HG03175 (cell line): ENCODE results near the gene CYP19A1.

ENCODE experiments used
- ATAC-seq: cut with Tn5 transposase; IDR thresholded peaks from one replicate; pipeline ENCODE4 v1.9.1; 2021; ENCODE audit warnings: mild to moderate bottlenecking, moderate library complexity; ENCODE audit not compliant: unreplicated experiment

The CYP19A1 gene

DNA sequence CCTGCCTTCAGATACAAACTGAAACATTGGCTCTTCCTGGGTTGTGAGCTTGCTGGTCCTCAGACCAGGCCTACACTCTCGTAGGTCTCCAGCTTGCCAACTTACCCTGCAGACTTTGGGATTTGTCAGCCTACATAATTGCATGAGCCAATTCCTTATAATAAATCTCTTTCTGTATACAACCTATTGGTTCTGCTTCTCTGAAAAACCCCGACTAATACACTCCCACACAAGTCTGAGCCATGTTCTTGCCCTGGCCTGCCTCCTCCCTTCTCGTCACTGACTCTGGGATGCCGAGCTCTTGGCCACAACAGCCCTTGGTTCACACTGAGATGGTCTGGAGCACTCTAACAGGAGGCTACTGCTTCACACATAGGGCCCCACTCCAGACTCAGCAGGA lies 9.5 kb downstream of the CYP19A1 start:
- no peak for ATAC-seq

DNA sequence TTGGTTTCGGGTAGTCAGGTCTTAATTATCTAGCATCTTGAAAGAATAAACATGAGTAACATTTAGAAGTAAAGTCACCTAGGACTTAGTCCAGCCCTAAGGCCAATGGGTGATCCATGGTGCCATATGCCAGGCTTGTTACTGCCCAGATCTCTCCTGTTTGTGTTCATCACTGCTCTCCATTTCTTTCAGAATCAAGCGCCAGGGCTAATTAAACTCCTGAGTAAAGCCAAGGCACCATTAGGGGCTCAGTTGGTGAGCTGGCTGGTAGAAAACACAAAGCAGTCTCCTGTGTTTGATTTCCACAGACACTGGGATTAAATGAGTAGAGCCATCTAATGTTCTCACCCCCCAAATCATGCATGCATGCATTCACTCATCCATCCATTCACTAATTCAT lies 11.3 kb downstream of the CYP19A1 start:
- ATAC-seq, result no peak

DNA sequence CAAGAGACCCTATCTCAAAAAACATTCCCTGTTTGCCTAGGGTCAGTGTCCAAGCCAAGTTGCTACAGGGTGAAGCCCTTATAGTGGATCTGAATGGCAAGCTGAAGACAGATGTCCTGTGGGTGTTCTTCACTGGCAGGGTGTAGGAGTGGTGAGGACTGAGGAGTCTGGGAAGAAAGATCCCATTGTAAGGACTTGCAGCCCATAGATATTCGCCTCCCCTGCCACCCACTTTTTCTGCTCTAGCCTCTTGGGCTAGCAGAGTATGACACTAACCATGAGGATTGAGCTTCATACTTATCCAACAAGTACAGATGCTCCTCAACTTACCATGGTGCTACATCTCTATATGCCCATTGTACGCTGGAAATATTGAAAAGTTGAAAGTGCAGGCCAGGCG lies 13.2 kb downstream of the CYP19A1 start:
- no peak for ATAC-seq

DNA sequence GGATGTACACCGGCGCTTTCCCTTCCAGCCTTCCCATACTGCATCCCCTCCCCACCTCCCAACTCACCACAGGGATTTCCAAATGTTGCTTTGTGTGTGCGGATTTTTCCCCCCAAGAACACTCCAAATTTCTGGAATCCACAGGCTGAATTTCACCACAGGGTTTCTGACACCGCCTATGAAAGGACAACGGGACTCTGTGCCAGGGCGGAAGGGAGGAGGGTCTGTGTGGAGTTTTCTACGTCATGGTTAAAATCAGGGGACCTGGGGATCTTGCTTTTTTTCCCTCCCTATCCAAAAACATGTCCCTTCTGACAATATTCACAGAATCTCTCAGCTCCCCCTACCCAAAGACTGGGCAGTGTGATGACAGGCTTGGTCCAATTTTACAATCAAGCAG lies 14.6 kb downstream of the CYP19A1 start:
- ATAC-seq, result no peak

DNA sequence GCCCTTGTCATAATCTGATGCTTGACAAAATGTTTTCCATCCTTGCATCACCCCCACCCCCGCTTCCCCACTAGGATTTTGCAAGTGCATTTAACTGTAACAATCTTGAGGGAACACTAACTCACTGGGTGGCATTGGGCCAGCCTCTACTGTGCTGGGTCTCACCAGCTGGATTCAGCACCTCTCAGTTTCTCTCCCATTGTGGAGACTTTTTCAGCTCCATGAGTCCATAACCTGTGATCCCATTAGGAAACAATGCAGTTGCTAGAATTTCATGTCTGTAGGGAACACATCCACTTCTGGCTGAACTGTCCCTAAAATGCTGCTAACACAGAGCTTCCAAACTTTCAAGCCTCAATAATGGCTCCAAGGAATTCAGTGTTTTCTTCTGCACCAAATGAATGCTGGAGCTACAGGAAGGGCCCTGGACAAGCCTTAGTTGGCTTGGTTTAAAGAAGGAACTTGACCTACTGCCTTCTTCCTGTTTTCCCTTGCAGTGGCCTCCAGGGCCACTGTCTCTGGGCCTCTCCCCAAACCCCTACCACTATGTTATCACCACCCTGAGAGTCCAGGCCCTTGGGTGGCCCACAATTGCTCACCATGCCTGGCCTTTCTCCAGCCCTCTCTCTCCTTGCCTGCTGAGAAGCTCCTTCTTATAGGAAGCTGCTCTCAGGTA lies 15.6 kb downstream of the CYP19A1 start:
- no peak for ATAC-seq

DNA sequence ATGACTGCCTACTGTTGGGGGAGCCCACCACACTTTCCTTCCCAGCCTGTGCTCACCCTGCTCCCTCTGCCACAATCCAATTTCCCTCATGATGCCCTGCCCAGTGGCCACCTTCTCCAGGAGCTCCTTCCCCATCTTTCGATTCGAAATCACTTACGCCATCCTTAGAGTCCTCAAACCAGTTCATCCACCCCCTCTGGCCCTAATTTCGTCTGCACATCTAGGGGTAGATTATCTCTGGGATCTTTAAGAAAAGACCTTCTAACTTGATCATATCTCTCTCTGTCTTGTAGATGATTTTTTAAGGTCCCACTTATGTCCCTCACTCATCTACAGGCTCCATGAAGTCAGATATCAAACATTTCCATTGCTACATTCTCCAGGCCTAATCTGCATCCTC lies 17.1 kb downstream of the CYP19A1 start:
- ATAC-seq, result no peak

DNA sequence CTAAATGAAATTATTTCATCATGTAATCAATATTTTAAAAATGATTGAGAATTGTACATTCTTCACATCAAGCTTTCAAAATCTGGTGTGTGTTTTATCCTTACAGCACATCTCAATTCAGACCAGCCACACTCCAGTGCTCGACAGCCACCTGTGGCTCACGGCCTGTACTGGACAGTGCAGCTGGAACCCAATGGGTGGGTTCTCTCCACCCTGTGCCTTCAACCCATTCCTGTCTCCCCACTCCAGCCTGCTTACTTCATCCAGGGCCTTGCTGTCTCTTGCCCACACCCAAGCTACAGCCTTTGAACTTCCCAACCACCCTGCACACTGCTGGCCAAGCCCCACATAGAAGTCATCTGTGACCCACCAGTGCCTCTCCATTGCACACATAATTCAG lies 17.6 kb downstream of the CYP19A1 start:
- ATAC-seq, result no peak

DNA sequence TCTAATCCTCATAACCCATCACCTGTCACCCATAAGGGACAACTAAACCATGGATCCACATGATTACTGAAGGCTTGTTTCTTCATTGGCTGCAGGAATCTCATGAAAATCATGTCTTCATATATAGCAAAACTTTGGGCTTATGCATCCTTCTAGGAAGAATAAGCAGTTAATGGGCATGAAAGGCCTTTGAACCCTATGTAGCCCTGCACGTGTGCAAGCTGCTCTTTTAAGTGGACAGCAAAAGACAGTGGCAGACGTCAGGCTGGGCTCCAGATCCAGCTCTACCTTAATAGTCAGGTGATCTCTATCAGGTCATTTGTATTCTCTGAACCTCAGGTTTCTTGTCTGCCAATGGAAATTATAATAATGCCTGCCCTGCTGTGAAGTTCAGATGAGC lies 18.9 kb downstream of the CYP19A1 start:
- no peak for ATAC-seq

DNA sequence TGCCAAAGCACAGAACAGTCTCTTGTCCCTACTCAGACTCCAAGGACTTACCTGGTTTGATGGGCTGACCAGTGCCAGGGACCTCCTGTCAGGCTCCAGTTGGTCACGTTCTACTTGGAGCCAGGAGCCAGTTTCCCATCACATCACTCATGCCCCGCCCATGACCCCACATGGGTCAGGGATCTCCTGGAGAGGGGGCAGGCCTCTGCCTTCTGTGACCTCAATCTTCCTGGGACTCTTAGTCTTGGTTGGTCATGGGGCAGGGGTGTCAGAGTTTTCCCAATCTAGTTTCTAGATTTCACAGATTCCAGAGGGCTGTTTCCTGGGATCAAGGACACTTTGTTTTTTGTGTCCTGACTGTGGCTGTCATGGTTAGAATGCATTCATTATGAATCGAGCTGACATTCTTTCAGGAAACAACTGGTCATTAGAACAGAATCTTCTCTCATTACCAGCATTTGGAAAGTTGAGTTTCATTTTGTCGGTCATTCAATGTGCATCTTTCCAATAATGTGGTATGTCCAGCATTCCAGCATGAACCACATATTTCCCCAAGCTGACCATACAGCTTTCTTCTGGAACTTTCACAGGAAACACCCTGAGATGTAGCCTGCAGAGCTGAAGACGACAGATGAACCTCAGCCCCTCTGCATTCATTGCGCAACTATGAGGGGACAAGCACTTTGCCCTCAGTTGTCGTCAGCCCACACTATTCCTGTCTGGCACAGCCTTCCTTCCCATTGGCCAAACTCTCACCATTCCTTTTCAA lies 19.8 kb downstream of the CYP19A1 start:
- no peak for ATAC-seq

DNA sequence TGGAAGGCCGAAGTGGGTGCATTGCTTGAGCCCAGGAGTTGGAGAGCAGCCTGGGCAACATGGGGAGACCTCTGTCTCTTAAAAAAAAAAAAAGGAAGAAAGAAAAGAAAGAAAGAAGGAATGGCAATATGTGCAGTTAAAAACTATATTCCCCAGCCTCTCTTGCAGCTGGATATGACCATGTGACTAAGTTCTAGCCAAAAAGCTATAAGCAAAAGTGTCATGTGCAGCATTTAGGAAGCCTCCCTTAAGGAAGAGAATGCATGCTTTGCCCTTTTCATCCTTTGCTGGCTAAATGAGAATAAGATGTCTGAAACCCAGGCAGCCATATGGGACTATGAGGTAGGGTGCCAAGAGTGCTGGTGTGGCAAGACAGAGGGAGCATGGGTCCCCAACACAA lies 21.8 kb downstream of the CYP19A1 start:
- no peak for ATAC-seq

DNA sequence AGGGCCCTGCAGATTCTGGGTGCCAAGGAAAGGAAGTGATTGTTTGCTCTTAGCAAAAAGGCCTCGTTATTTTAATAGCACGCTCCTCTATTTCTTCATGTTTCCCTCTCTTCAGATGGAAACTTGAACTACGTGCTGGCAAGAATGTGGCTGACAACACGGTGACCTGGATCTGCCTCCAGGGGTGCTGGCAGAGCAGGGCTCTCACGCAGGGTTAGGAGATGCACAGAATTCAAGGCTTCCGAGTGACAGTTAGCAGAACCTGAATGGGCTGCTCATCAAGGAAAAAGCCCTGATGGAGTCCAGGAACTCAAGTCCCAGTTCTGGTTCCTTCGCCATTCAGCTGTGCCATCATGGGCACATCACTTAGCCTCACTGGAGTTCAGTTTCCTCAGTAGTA lies 22.7 kb downstream of the CYP19A1 start:
- ATAC-seq, result no peak

DNA sequence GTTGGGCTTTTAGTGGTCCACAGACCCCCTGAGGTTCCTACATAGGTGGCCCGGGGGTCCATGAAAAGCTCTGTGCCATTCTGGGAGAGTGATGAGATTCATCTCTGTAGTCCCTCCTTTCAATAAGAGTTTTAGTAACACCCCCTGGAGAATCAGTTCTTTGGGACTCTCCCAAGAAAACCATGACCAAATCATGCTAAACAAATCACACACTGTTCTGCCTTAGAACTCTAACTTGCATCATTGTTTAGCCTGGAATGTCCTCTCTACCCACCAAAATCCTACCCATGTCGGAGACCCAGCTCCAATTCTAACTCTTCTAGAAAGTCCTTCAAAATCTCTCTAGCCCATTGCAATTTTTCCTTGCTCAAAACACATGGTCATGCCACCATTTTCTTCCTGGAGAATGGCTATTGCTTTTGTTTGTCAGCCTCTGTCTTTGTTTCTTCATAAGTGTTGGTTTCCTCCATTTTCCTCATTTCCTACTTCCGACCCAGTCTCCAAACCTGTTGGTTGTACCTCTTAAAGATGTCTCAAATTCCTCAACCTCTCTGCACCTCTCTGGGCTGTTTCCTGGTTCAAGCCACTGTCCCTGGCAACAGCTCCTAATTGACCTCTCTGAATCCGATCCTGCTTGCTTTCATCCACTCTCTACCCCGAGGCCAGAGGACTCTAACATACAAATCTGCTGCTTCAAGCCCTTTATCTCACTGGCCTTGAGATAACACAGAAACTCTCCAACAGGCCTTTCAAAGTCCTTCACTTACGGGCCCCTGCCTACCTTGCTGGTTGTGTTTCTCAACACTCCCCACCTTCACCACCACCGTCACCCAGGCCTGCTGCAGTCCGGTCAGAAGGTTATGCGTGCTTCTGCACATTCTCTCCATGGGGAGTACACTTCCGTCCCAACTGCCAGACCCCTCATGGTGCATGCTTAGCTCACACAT lies 23.7 kb downstream of the CYP19A1 start:
- no peak for ATAC-seq

DNA sequence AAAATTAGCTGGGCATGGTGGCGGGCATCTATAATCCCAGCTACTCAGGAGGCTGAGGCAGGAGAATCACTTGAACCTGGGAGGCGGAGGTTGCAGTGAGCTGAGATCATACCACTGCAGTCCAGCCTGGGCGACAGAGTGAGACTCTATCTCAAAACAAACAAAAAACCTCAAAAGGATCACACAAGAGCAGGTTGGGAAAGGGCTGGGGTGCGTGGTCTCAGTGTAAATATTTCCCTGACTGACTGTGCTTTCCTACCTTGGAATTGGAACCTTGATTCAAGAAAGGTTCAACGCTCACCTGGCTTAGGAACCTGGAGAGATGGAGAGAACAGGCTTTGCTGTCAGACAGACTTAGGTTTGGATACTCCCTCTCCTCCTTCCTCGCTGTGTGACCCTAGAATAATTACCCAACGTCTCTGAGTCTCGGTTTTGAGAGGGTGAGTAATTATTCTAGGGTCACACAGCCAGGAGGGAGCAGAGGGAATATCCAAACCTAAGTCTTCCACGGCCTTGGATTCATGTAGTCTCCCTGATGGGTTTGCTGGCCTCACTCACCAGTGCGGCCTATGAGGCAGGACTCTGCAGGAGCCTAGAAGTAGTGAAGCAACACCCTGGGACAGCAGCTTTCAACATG lies 24.6 kb downstream of the CYP19A1 start:
- ATAC-seq, result no peak

DNA sequence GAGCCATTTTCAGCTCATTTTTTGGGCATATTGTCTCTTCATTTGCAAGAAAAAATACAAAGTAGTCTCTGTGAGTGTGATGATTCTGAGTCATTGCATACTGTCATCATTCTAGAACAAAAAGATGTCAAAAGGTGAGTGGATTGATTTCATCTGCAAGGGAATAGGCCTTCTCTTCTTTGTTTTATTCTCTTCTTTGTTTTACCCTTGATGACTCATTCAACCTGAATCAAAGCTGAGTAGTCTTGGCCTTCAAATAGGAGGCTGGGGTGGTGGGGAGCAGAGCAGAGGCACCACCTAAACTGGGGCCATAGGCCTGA lies 25.4 kb downstream of the CYP19A1 start:
- no peak for ATAC-seq

DNA sequence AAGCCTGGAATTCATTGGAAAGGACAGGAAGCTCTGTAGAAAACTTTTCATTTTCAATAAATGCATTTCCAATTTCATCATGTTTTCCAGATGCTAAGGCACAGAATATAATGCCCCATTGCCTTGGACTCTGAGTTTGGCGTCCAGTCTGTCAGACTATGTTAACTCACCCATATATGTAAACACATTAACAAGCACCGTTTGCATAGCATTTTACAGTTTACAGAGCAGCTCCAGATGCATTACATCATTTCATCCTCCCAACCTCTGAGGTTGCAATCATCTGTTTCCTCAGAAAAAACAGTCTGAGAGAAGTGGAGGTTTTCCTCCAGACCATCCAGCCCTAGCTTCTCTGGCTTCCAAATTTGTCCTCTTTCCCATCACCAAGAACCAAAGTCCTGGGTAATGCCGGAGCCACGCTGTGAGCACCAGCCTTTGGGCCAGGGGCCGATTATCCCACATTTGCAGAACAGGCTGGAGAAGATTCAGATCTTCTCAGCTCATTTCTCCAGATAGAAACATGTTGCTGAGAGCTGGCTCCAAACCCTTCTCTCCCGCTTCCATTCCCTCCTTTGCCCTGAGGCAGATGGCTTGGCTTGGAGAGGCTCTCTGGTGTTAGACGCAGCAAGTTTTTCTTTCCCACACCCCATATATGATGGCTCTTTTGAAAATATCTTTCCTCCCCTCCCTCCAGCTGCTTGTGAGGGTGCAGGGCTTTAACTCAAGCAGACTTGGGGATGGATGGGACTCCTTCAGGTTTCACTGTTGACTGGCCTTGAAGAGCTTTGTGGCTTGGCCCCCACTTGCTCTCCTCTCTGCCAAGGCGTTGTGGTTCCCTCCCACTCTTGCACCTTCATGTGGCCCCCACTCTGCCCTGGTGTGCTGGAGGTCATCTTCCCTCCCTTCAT lies 26.0 kb downstream of the CYP19A1 start:
- ATAC-seq, result no peak

DNA sequence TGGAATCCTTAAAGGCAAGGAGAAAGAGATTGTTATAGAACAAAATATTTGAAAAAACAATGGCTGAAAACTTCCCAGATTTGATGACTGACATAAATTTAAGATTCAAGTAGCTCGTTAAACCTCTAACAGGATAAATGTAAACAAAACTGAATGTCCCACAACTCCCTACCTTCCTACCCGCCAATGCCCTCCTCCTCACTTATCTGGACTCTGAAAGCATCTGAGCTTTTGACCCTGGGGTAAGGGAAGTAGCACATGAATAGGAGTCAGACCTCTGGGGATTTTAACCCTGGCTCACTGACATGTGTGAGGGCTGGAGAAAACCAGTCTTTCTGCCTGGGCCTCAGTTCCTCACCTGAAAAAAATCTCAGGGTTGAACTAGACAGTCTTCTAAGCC lies 26.9 kb downstream of the CYP19A1 start:
- ATAC-seq, result no peak

DNA sequence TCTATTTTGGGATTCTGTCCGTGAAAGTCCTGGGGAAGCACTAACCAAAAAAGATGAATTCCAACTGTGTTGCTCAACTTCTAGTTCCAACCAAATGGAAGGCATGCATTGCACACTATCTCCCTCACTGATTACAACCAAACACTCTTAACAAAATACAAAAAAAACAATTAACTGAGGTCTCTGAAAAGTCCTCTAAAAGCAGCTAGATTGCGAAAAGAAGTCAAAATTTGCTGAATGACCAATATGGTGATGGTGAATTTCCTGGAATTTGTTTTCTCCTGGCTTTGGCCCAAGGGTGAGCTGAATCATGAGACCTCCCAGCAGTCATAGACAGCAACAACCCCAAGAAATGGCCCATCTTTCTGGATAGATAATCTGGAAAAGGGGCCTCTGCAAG lies 28.3 kb downstream of the CYP19A1 start:
- ATAC-seq, result no peak

DNA sequence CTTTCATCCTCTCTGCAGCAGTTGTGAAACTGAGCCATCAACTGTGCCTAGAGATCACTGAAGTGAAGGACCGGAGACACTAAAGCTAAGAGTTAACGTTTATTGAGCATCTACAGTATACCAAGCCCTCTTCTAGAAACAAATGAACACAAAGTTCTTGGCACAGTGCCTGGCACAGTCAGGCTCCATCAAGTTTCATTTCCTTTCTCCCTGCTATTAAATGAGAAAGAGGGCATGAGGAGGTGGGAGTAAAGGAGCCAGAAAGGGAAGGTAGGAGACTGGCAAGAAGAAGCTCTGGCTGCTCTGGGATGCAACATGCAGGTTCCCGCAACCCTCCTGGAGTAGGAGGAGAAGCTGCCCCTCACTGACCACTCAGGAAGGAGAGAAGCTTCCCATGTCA lies 30.6 kb downstream of the CYP19A1 start:
- ATAC-seq, result no peak

DNA sequence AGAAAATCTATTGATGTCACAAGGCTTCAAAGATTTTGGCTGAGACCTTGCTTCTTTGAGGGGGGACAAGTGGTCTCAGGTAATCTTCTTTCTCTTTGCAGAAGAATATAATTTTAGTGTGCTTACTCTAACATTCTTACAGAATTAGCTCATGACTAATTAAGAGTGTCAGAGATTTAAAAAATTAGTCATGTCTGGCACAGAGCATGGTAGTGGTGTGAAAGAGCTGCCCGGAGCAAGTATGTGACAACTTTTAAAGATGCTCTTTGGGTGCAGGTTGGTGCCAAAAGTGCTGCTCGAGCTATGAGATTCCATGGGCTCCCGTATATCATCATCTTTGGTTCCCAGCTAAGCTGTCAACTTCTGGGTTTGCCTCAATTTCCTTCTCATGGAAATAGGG lies 31.1 kb downstream of the CYP19A1 start:
- ATAC-seq, result no peak

DNA sequence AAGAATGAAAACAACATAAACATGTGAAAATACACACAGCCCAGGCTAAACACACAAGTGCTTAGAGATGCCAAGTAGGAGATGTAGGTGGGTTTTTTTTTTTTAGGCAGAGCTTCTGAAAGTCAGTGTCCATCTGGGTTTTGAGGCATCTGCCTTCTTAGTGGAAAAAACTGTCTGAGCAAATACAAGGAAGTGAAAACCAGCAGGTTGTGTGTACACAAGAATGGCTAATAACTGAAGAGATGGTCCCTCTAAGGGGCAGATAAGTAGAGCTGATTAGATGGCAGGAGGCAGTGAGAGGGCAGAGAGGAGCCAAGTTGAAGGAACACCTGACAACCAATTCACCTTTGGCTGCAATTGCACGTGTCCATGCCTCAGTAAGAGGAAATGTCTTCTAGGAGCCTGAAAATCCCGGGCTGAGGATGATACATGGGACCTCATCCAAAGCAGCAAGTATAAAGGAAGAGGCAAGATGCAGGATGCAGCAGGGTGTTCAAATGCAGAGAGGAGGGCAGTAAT lies 34.9 kb downstream of the CYP19A1 start:
- ATAC-seq, result no peak
